KMS-11 (cell line): ENCODE data around the gene PCNX1.

Experiments
- H2AFZ ChIP-seq: fragments of 200-600 bp; sonication (generic); 2 replicates; pipeline ENCODE4 v1.6.1; 2016; ENCODE audit warnings: antibody characterized with exemption, mixed run types, low read depth
- H3K27ac ChIP-seq: fragments of 200-600 bp; sonication (generic); 2 replicates; pipeline ENCODE4 v1.6.1; 2016; ENCODE audit warnings: mild to moderate bottlenecking, mixed run types
- H3K27me3 ChIP-seq: fragments of 200-600 bp; sonication (generic); 2 replicates; pipeline ENCODE4 v1.6.1; 2017; ENCODE audit warnings: mild to moderate bottlenecking, low read depth, mixed run types, moderate library complexity; ENCODE audit not compliant: insufficient read depth
- H3K36me3 ChIP-seq: fragments of 200-600 bp; sonication (generic); 2 replicates; pipeline ENCODE4 v1.6.1; 2017; ENCODE audit warnings: mild to moderate bottlenecking, mixed run types; ENCODE audit not compliant: insufficient read depth
- H3K4me1 ChIP-seq: fragments of 200-600 bp; sonication (generic); 2 replicates; pipeline ENCODE4 v1.6.1; 2016; ENCODE audit warnings: mild to moderate bottlenecking, low read depth, mixed run types; ENCODE audit not compliant: poor library complexity, severe bottlenecking
- H3K4me2 ChIP-seq: fragments of 200-600 bp; sonication (generic); 2 replicates; pipeline ENCODE4 v1.7.0; 2016; ENCODE audit warnings: mild to moderate bottlenecking, mixed run types
- H3K4me3 ChIP-seq: fragments of 200-600 bp; sonication (generic); IDR thresholded peaks from 2 replicates; pipeline ENCODE4 v1.6.1; 2017; ENCODE audit warnings: low read depth, low read length, mixed read lengths; ENCODE audit not compliant: insufficient read depth
- H3K79me2 ChIP-seq: fragments of 200-600 bp; sonication (generic); 2 replicates; pipeline ENCODE4 v1.6.1; 2016; ENCODE audit warnings: low read depth, mixed run types; ENCODE audit not compliant: insufficient read depth
- H3K9ac ChIP-seq: fragments of 200-600 bp; sonication (generic); 2 replicates; pipeline ENCODE4 v1.6.1; 2016; ENCODE audit warnings: mild to moderate bottlenecking, mixed run types
- H4K20me1 ChIP-seq: fragments of 200-600 bp; sonication (generic); 2 replicates; pipeline ENCODE4 v1.6.1; 2016; ENCODE audit warnings: mild to moderate bottlenecking, mixed run types; ENCODE audit not compliant: insufficient read depth
- TF ChIP-seq, protein P1 (sequence below): fragments of 200-600 bp; sonication (generic); conservative IDR thresholded peaks from 2 replicates; pipeline ENCODE4 v1.6.1; 2017; ENCODE audit warnings: low read depth, mild to moderate bottlenecking, antibody characterized with exemption, low read length, moderate library complexity, mixed read lengths

Gene PCNX1

DNA sequence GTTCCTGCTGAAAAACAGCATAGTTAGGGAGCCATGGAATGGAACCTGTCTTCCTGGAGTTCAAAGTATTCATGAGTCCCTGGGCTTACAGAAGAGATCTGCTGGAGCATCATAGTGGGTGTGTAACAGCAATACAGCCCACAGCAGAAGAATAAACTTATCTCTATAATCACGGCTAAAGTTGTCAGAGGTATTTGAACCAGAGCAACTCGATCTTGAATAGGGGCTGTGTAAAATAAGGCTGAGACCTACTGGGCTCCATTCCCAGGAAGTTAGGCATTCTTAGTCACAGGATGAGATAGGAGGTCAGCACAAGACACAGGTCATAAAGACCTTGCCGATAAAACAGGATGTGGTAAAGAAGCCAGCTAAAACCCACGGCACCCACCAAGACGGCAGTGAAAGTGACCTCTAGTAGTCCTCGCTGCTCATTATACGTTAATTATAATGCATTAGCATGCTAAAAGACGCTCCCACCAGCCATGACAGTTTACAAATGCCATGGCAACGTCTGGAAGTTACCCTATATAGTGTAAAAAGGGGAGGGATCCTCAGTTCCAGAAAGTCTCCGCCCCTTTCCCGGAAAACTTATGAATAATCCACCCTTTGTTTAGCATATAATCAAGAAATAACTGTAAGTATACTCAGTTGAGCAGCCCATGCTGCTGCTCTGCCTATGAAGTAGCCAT lies 223.4 kb downstream of the PCNX1 start:
- no peak overlapping the region for H3K4me3 ChIP-seq
- no peak overlapping the region for H3K9ac ChIP-seq
- no peak overlapping the region for H3K4me2 ChIP-seq
- no peaks in the 10 kb centered on the region for H3K27me3 ChIP-seq
- H4K20me1 ChIP-seq: no peaks in the 10 kb centered on the region
- H2AFZ ChIP-seq: no peak overlapping the region
- no peaks in the 10 kb centered on the region for H3K4me1 ChIP-seq
- H3K79me2 ChIP-seq: no peaks in the 10 kb centered on the region
- no peak overlapping the region for H3K27ac ChIP-seq
- TF ChIP-seq, protein P1, sequence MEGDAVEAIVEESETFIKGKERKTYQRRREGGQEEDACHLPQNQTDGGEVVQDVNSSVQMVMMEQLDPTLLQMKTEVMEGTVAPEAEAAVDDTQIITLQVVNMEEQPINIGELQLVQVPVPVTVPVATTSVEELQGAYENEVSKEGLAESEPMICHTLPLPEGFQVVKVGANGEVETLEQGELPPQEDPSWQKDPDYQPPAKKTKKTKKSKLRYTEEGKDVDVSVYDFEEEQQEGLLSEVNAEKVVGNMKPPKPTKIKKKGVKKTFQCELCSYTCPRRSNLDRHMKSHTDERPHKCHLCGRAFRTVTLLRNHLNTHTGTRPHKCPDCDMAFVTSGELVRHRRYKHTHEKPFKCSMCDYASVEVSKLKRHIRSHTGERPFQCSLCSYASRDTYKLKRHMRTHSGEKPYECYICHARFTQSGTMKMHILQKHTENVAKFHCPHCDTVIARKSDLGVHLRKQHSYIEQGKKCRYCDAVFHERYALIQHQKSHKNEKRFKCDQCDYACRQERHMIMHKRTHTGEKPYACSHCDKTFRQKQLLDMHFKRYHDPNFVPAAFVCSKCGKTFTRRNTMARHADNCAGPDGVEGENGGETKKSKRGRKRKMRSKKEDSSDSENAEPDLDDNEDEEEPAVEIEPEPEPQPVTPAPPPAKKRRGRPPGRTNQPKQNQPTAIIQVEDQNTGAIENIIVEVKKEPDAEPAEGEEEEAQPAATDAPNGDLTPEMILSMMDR: no peak
- no peaks in the 10 kb centered on the region for H3K36me3 ChIP-seq

DNA sequence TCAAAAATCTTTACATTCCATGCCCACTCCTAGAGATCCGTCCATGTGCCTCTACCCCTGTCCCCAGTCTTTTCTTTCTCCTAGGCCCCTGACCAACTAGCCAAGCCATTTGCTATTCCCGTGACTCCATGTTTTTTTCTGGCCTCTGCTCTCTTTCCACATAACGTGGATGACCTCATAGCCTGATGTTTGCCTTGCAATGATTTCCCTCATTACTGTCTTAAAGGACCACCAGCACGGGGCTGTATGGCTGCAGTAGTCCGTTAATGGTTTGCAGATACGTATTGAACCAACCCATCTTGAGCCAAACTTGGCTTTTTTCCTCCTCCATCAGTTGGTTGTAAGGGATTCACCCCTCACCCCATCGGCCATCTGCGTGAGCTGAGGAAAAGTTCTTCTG lies 226.0 kb downstream of the PCNX1 start:
- Histone ChIP-seq H3K79me2 (no peaks in the 10 kb centered on the region), H3K27me3 (no peaks in the 10 kb centered on the region), H3K27ac (no peak overlapping the region), H3K4me3 (no peak overlapping the region), H3K4me2 (no peak overlapping the region), H3K9ac (no peak overlapping the region), H2AFZ (no peak overlapping the region), H3K4me1 (no peaks in the 10 kb centered on the region), H3K36me3 (no peaks in the 10 kb centered on the region), H4K20me1 (no peaks in the 10 kb centered on the region)
- TF ChIP-seq, protein P1: no peak

DNA sequence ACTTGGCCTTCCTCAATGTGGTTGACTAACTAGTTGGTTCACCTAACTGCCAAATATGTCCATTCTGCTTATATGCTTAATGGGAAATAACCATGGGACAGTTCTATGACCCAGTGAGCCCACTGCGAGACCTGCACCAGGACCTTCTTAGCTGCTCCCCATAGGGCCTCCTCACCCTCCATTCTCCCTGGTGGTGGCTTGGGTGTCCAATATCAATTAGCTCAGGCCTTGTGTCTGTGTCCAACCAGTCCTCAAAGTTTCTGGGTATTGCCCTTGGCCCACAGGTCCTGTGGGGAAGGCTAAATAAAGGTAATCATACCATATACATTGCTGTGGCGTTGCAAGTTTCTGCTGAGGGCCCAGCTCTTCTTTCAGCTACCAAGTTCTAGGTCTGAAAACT lies 228.2 kb downstream of the PCNX1 start:
- H3K9ac ChIP-seq: no peak overlapping the region
- no peaks in the 10 kb centered on the region for H3K79me2 ChIP-seq
- H2AFZ ChIP-seq: no peak overlapping the region
- no peaks in the 10 kb centered on the region for H3K4me1 ChIP-seq
- no peak overlapping the region for H3K4me2 ChIP-seq
- no peak overlapping the region for H3K4me3 ChIP-seq
- no peaks in the 10 kb centered on the region for H3K27me3 ChIP-seq
- no peaks in the 10 kb centered on the region for H3K36me3 ChIP-seq
- no peaks in the 10 kb centered on the region for H4K20me1 ChIP-seq
- H3K27ac ChIP-seq: no peak overlapping the region
- TF ChIP-seq, protein P1: no peak

GRCh38 chr14:71135911-71136310 lies 228.7 kb downstream of the PCNX1 start:
- H3K79me2 ChIP-seq: no peaks in the 10 kb centered on the region
- no peak overlapping the region for H3K4me2 ChIP-seq
- TF ChIP-seq, protein P1: no peak
- no peaks in the 10 kb centered on the region for H4K20me1 ChIP-seq
- H3K27me3 ChIP-seq: no peaks in the 10 kb centered on the region
- H3K4me1 ChIP-seq: no peaks in the 10 kb centered on the region
- H3K36me3 ChIP-seq: no peaks in the 10 kb centered on the region
- no peak overlapping the region for H3K27ac ChIP-seq
- H3K4me3 ChIP-seq: no peak overlapping the region
- H2AFZ ChIP-seq: no peak overlapping the region
- H3K9ac ChIP-seq: no peak overlapping the region
